Activated CD4-positive, CD25-positive, alpha-beta regulatory T cell (primary cell): ENCODE data around the gene CMTR1.

Experiments
- DNase-seq, 4 experiments: peaks; one replicate each; lab custom pipeline; 2025; lab: John Stamatoyannopoulos, UW

The CMTR1 gene

GRCh38 chr6:37479266-37479854 lies 46.3 kb downstream of the CMTR1 start:
- no peak for DNase-seq

- DNase-seq = no peak
Measured at GRCh38 chr6:37480118-37480736, 47.2 kb downstream of the CMTR1 start.

GRCh38 chr6:37480951-37481534 lies 48.0 kb downstream of the CMTR1 start:
- DNase-seq = no peak

- no peak for DNase-seq
Measured at GRCh38 chr6:37481711-37482605, 48.9 kb downstream of the CMTR1 start.

GRCh38 chr6:37482606-37483251 lies 49.7 kb downstream of the CMTR1 start:
- DNase-seq = no peak

GRCh38 chr6:37483252-37483901 lies 50.4 kb downstream of the CMTR1 start:
- no peak for DNase-seq

- peak; percentile 52 to 64 (median 55) for DNase-seq
Measured at GRCh38 chr6:37483917-37484785, 51.1 kb downstream of the CMTR1 start.

GRCh38 chr6:37484786-37485170 lies 51.8 kb downstream of the CMTR1 start:
- no peak for DNase-seq

GRCh38 chr6:37485291-37485702 lies 52.3 kb downstream of the CMTR1 start:
- DNase-seq = no peak

- no peak for DNase-seq
Measured at GRCh38 chr6:37486121-37486839, 53.3 kb downstream of the CMTR1 start.

- DNase-seq = no peak
Measured at GRCh38 chr6:37487591-37488380, 54.8 kb downstream of the CMTR1 start.

- no peak for DNase-seq
Measured at GRCh38 chr6:37488476-37488875, 55.5 kb downstream of the CMTR1 start.

GRCh38 chr6:37489697-37490336 lies 56.8 kb downstream of the CMTR1 start:
- no peak for DNase-seq

GRCh38 chr6:37490536-37491170 lies 57.6 kb downstream of the CMTR1 start:
- no peak for DNase-seq

- DNase-seq = no peak
Measured at GRCh38 chr6:37491171-37491829, 58.3 kb downstream of the CMTR1 start.

GRCh38 chr6:37491830-37492208 lies 58.8 kb downstream of the CMTR1 start:
- DNase-seq = no peak

GRCh38 chr6:37492236-37492972 lies 59.4 kb downstream of the CMTR1 start:
- no peak for DNase-seq
